Activated T-helper 1 cell treated with Interleukin-2 at 50 U/mL for 16 hours (primary cell): ENCODE results near the gene ZCCHC8.

ENCODE experiments used
- DNase-seq: peaks from one replicate; pipeline ENCODE4 v3.0.0-alpha.2; 2020; ENCODE audit warnings: low read depth

ZCCHC8 gene

DNA sequence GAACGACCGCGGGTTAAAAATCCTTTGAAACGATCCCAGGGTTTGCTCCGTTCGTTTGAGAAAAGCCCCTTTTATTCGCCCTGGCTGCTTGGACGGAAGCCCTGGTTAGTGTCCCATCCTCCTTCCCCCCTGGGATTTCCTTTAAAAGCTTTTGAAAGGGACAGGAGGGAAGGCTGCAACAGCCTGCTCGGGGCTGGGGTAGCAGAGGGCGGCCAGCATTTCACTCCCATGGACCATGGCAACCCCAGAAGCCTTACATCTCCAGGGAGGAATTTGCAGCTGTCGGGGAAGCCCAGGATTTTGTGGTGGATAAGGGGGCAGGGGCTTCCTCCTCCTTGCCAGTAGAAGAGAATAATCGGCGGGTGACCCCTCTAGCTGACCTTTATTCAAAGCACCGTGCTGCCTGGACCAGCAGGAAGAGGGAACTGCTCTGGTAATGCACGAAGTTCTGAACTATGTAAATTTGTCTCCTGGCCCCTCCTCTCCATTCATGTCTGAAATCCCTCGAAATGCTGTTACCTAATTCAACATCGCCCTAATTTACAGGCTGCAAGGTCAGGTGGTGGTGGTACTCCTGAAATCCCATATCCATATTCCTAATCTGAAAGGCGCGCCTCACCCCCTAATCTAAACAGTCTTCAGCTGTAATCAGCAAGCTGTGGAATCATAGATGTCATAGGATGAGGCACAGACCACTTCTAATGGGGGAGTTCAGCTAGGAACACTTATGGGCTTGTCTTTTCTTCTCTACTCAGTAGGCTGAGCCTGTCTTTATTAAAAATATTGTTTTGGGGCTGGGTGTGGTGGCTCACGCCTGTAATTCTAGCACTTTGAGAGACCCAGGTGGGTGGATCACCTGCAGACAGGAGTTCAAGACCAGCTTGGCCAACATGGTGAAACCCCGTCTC is 77.2 kb downstream of the ZCCHC8 start:
- DNase-seq, result no peak

DNA sequence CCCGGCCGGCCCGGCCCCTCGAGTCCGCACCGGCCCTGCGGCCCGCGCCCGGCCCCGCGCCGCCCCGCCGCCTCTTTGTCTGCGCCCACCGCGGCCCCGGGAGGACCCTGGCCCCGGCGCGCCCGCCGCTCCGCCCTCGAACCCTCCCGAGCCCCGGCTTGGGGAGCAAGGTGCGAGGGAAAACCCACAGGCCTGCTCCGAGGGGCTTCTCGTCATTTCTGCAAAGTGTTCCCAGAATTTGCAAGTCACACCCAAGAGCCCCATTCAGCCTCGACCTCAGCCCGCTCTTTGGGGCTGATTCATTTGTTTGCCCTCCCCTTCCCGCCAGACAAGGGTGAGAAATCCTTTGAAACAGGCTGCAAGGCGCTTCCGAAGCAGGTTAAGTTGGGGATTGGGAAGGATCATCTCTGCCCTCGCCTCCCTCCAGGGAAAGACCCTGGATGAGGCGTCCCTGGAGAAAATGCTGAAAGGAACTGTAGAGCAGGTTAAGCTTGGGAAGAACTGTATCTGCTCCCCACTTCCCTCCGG is 77.9 kb downstream of the ZCCHC8 start:
- no peak for DNase-seq

DNA sequence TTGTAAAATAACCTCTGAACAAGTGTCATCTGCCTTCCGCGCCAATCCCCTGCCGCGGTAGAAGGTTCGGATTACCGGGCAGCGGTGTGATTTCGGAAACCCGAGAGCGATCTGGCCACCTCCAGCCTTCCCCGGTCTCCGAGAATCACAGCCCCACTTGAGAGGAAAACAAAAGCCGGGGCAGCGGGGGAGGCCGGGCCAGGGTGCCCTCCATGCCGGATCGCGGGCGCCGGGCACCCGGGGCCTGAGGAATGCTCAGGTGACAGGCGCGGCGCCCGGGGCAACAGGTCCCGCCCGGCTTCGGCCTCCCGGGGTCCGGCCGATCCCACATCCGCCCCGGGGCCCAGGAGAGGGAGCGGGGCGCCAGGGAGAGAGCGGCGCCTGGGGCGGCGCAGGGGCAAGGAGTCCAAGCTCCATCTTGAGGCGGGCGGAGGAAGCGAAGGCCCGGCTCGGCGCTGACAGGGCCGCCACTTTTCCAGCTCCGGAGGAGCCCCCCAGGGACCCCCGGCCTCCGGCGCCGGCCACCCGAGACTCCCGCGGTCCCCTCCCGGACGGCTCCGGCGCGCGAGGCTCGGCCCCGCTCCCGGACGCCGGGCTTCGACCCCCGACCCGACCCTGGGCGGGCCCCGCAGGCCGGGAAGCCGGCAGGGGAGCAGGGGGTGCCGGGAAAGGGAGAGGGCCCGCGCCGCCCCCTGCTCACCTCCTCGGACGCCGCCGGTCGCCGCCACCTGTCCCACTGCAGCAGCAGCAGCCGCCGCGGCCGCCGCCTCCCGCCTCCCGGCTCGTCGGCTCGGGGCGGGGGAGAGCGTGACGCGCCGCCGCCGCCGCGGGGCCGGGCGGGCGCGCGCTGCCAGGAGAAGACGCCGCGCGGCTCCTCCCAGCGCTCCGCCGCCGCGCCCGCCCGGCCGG is 78.7 kb downstream of the ZCCHC8 start, which contains the start of gene CLIP1:
Gene CLIP1, minus strand, starts transcription at position 849 of the 909 bp plus-strand sequence. CDS start 42,217 bp downstream, outside the sequence.
- DNase-seq, result peak; percentile 51
